Stimulated activated effector memory CD8-positive, alpha-beta T cell treated with anti-CD3 and anti-CD28 coated beads, Interleukin-12 subunit alpha, Interleukin-12 subunit beta, amount 100 ng/mL, for 72 hours (primary cell): ENCODE measurements around the gene ARHGAP22.
A peak's percentile ranks its signal among the peaks of the same experiment; 100 is the strongest.

Experiments used
- ATAC-seq: fragments of 150-1000 bp; cut with Tn5 transposase; 2 replicates; pipeline ENCODE4 v1.10.0; 2021
- DNase-seq, 2 donors: peaks; one replicate each; pipeline ENCODE4 v3.0.0; 2021 to 2022; ENCODE audit warnings: low spot score in 2 of 2
- H3K27ac Mint-ChIP-seq: one replicate; pipeline ENCODE4 v1.8.0; 2022; ENCODE audit warnings: mild to moderate bottlenecking, mixed read lengths
- H3K36me3 Mint-ChIP-seq: one replicate; pipeline ENCODE4 v1.8.0; 2022; ENCODE audit warnings: mild to moderate bottlenecking, mixed read lengths
- H3K4me1 Mint-ChIP-seq: one replicate; pipeline ENCODE4 v1.8.0; 2022; ENCODE audit warnings: mixed read lengths
- H3K4me3 Mint-ChIP-seq: one replicate; pipeline ENCODE4 v1.8.0; 2022; ENCODE audit warnings: mild to moderate bottlenecking, mixed read lengths
- H3K9me3 Mint-ChIP-seq: one replicate; pipeline ENCODE4 v1.8.0; 2022; ENCODE audit warnings: mixed read lengths

The ARHGAP22 gene

GRCh38 chr10:48620719-48621118 lies 15.8 kb upstream of the ARHGAP22 start:
- H3K9me3 Mint-ChIP-seq, result peaks cover 1% of the 10 kb centered on the region
- no peaks in the 10 kb centered on the region for H3K36me3 Mint-ChIP-seq
- ATAC-seq, result no peak
- DNase-seq, result no peak
- H3K27ac Mint-ChIP-seq, result no peak overlapping the region
- no peak overlapping the region for H3K4me3 Mint-ChIP-seq
- no peaks in the 10 kb centered on the region for H3K4me1 Mint-ChIP-seq

DNA sequence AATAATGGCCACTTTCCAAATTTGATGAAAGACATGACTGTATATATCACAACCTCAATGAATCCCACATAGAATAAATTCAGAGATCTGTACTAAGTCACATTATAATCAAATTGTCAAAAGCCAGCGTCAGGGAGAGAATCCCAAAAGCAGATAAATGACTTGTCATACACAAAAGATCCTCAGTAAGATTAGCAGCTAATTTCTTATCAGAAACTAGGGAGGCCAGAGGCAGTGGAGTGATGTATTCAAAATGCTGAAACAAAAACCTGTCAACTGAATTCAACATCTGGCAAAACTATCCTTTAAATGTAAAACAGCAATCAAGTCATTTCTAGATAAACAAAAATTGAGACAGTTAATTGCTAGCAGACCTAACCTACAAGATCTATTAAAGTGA lies 11.6 kb upstream of the ARHGAP22 start:
- Mint-ChIP-seq H3K9me3 (peaks cover 3% of the 10 kb centered on the region), H3K27ac (no peak overlapping the region), H3K4me3 (no peak overlapping the region), H3K4me1 (no peaks in the 10 kb centered on the region), H3K36me3 (no peaks in the 10 kb centered on the region)
- DNase-seq, result no peak
- no peak for ATAC-seq

DNA sequence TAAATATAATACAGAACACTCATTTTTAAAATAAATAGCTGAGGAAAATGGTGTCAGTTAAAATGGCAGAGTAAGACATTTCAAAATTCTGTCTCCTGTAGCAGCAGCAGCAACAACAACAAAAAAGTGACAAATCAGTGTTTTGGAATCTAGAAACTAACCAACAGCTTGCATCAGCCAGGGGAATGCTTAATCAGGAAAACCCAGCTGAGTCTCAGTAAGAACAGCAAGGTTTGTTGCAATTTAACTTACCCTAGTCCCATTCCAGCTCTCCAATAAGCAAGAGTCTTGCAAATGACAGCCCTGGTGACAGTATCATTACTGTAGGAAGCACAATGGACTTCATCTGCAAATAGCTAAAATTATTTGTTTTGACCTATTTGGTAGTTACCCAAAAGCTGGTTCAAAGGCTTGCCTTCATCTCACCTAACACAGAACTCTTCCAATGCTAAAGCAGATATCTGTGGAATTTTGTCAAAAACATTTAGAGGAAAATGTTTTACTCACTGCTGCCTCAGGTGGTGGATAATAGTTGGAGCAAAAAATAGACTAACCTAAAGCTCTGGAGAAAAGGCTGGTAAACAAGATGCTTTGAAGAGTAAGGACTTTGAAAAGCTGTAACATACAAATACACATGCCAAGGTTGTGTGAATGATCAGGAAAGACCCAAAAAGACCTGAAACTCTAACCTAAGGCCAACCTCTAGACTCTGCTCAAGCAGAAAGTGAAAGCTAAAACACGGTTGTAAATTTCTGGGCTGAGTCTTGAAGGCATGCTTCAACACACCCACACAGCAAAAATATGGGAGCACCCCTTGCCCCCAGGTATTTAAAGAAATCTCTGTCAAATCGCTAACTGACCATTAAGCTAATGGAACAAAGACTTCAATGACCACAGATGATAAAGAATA lies 9.9 kb upstream of the ARHGAP22 start:
- ATAC-seq (no peak), DNase-seq (no peak)
- Mint-ChIP-seq H3K36me3 (no peaks in the 10 kb centered on the region), H3K4me1 (no peaks in the 10 kb centered on the region), H3K27ac (no peak overlapping the region), H3K4me3 (no peak overlapping the region), H3K9me3 (peaks cover 3% of the 10 kb centered on the region)

GRCh38 chr10:48613016-48613415 lies 8.1 kb upstream of the ARHGAP22 start:
- Mint-ChIP-seq H3K9me3 (peaks cover 3% of the 10 kb centered on the region), H3K36me3 (no peaks in the 10 kb centered on the region), H3K4me3 (no peak overlapping the region), H3K4me1 (no peaks in the 10 kb centered on the region), H3K27ac (no peak overlapping the region)
- no peak for DNase-seq
- ATAC-seq, result no peak

GRCh38 chr10:48612236-48612943 lies 7.5 kb upstream of the ARHGAP22 start:
- Mint-ChIP-seq H3K4me1 (no peaks in the 10 kb centered on the region), H3K9me3 (peaks cover 3% of the 10 kb centered on the region), H3K36me3 (no peaks in the 10 kb centered on the region), H3K4me3 (no peak overlapping the region), H3K27ac (no peak overlapping the region)
- no peak for ATAC-seq
- peak in 1 of 2 donors; percentile 20 for DNase-seq

DNA sequence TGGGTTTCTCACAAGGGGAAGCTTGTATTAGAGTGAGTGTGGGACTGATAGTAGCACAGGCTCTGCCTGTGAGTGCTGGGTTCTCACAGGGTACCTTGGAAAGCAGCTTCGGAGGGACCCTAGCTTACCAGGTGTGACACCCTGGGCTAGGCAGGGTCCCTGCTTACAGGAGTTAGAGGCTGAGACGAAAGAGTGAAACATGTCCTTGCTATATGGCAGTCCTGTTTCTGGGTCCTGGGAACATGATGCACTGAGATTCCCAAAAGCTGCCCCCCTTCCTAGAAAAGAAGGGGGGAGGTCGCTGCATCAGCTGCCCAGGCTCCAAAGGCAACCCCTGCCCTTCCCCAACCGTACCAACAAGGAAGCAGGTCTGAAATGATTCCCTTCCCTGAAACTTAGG lies 6.3 kb upstream of the ARHGAP22 start:
- H3K27ac Mint-ChIP-seq, result no peak overlapping the region
- peak in 1 of 2 donors; percentile 18 for DNase-seq
- no peaks in the 10 kb centered on the region for H3K4me1 Mint-ChIP-seq
- ATAC-seq, result no peak
- H3K36me3 Mint-ChIP-seq, result no peaks in the 10 kb centered on the region
- H3K4me3 Mint-ChIP-seq, result no peak overlapping the region
- peaks cover 3% of the 10 kb centered on the region for H3K9me3 Mint-ChIP-seq

DNA sequence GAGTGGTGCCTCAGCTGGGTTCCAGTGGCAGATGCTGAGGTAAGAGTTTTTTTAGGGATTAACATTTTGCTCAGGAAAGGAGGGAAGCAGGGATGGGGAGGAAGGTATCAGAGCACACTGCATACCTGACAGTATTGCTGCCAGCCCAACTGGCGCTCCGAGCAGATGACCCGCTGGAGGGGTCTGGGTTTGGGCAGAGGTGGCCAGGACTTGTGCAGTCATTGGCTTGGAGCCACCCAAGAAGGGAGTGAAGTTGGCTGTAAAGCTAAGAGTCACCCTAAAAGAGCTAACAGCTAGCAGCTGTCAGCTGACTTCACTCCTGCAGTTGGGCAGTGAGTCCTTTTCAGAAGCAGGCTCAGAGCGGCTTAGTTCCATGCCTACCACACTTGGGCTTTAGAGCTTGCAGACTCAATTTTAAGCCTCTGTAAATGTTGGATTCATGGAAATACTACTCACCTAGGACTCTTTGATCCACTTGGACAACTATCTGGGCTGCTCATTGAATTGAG lies 5.8 kb upstream of the ARHGAP22 start:
- no peak for ATAC-seq
- Mint-ChIP-seq H3K4me1 (no peaks in the 10 kb centered on the region), H3K9me3 (peaks cover 1% of the 10 kb centered on the region), H3K36me3 (no peaks in the 10 kb centered on the region), H3K27ac (no peak overlapping the region), H3K4me3 (no peak overlapping the region)
- DNase-seq, result peak in 1 of 2 donors; percentile 13

DNA sequence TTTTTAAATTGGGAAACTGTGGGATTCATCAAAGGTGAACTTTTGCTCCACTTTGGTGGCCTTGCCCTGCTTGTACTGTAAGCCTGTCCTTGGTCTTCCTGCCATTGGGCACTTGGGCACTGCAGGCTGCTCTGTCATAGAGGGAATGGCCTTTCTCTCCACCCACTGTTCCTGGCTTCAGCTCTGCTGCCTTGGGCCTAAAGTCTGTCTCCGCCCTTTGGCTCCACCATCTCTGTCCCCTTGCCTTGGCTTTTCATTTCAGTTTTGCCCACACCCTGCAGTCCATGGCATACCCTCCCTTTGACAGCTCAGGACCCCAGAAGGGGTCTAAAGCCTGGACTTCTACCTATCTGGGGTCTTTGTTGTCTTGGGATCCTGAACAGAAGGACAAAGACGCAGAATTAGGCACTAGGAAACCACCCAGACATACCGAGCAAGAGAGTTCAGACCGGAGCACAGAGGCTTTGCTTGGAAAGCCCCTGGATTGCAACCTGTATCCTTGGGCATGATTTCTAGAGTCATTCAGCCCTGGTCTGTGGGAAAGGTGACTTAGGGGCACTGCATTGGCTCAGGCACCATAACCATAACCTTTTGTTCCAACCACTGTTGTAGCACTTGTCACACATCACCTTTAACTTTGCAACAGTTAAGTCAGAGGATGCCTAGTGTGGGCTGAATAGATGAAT lies 5.2 kb upstream of the ARHGAP22 start:
- Mint-ChIP-seq H3K4me1 (no peaks in the 10 kb centered on the region), H3K36me3 (no peaks in the 10 kb centered on the region), H3K27ac (no peak overlapping the region), H3K9me3 (no peaks in the 10 kb centered on the region), H3K4me3 (no peak overlapping the region)
- peak; percentile 25 for ATAC-seq
- peak in 1 of 2 donors; percentile 17 for DNase-seq

- Mint-ChIP-seq H3K27ac (no peak overlapping the region), H3K4me1 (no peaks in the 10 kb centered on the region), H3K36me3 (no peaks in the 10 kb centered on the region), H3K9me3 (no peaks in the 10 kb centered on the region), H3K4me3 (no peak overlapping the region)
- DNase-seq, result no peak
- ATAC-seq, result no peak
Observed at GRCh38 chr10:48609441-48609840, 4.6 kb upstream of the ARHGAP22 start.

DNA sequence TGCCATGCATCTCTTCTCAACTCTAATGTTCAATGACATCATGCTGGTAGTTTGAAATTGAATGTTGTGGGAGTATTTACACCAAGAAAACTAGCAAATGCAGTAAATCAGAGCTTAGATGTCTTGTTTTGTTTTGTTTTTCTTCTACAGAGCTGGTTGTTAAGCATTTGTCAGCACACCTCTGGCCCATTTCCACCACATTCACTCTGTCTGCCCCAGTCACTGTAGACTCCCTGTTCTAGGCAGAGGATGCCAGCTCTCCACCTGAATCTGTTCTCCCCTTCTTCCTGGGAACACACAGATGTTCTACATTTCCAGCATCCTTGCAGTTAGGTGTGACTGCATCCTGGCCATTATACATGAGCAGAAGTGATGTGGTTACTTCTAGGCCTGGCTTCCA lies 4.1 kb upstream of the ARHGAP22 start:
- H3K4me3 Mint-ChIP-seq, result no peak overlapping the region
- no peak for ATAC-seq

GRCh38 chr10:48608279-48608681 lies 3.4 kb upstream of the ARHGAP22 start:
- peak in 1 of 2 donors; percentile 52 for DNase-seq
- H3K9me3 Mint-ChIP-seq, result no peaks in the 10 kb centered on the region

More for the DNA sequence above, 4.1 kb upstream of the ARHGAP22 start:
- H3K9me3 Mint-ChIP-seq, result no peaks in the 10 kb centered on the region
- H3K27ac Mint-ChIP-seq, result no peak overlapping the region
- no peaks in the 10 kb centered on the region for H3K4me1 Mint-ChIP-seq
- no peaks in the 10 kb centered on the region for H3K36me3 Mint-ChIP-seq
- no peak for DNase-seq

DNA sequence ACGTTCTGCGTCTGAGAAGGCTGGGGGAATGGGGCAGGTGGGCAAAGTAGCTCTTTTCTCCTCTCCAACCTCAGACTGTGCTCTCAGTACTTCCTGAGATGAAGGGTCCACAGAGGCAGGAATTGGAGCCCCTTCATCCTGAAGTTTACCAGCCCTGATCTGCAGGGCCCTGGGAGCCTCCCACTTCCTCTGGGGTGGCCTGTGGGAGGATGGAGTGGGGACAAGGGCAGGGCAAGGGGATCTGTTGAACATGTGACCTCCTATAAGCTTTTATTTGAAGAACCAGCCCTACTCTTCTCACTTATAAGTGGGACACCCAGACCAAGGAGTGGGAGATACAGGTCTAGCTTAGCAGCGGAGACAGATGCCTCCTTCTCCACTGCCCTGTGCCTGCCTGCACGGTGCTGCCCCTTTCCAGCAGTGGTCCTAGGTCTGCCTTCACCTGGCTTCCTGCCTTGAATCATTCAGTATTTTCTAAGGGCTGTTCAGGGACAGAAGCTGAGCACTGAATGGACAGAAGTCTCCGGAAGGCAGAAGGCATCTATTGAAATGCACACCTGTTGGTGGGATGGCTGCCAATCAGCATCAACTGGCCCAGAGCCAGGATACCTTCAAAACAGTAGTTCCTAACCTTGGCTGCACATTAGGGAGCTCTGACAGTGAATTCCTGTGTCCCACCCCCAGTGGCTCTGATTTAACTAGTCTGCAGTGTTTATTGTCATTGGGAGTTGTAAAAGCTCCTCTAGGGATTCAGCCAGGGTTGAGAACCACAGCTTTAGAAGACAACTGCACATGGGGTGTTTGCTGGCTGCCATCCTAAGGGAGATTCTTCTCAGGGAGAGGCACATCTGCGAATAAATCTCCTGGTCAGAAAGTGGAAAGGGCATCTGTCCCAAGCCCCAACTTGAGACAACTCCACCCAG lies 2.7 kb upstream of the ARHGAP22 start:
- no peaks in the 10 kb centered on the region for H3K36me3 Mint-ChIP-seq
- no peak for DNase-seq
- H3K4me3 Mint-ChIP-seq, result no peak overlapping the region
- H3K4me1 Mint-ChIP-seq, result no peaks in the 10 kb centered on the region
- H3K27ac Mint-ChIP-seq, result no peak overlapping the region
- no peaks in the 10 kb centered on the region for H3K9me3 Mint-ChIP-seq
- ATAC-seq, result no peak

More at GRCh38 chr10:48608279-48608681, 3.4 kb upstream of the ARHGAP22 start:
- Mint-ChIP-seq H3K27ac (no peak overlapping the region), H3K4me3 (no peak overlapping the region), H3K4me1 (no peaks in the 10 kb centered on the region), H3K36me3 (no peaks in the 10 kb centered on the region)
- peak; percentile 74 for ATAC-seq

DNA sequence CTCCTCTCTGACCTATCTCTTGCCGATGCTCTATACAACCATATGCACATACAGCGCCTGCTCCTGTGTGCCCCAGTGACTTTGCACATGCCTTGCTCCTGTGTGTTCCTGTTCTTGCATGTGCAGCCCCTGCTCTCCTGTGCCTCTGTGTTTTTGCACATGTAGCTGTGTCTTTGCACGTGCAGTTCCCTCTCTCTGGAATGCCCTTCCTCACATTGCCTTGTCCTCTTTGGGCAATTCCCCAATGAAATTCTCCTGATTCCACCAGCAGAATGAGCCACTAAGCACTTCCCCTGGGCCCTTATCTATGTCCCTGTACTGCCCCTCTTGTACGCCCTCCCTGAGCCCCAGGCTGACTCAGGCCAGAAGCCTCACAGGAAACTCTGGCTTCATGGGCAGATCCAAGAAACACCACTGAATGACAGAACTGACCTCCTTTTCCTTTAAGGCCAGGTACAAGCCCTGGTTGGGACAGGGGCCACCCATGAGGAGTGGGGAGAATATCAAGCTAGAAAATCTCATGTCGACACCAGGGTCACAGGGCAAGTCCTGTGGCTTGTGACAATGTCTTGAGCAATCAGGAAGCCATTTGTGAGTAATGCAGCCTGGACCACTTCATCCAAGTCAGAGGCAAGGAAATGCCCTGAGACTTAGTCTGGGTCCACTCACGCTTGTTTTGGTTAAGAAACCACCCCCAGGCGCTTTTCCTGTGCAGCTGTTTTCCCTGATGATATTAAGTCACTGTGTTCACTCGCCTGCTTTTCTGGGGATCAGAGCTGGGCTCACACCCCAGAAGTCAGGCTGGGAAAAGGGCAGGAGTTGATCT lies 1.9 kb upstream of the ARHGAP22 start:
- Mint-ChIP-seq H3K27ac (no peak overlapping the region), H3K4me3 (no peak overlapping the region), H3K36me3 (no peaks in the 10 kb centered on the region), H3K4me1 (no peaks in the 10 kb centered on the region), H3K9me3 (no peaks in the 10 kb centered on the region)
- no peak for DNase-seq
- ATAC-seq, result no peak
